Stimulated activated naive B cell treated with anti-CD40 and anti-IgM and Interleukin-4, amounts not matched to agents 10 μg/mL and 1 μg/mL and 100 μg/mL, for 72 hours (primary cell): Measurements from ENCODE around the gene ELFN2.

Source experiments
- ATAC-seq, 2 donors: fragments of 150-1000 bp; cut with Tn5 transposase; replicated peaks; 2 replicates each; pipeline ENCODE4 v1.10.0; 2021; ENCODE audit warnings: moderate library complexity in 1 of 2
- DNase-seq: peaks from one replicate; pipeline ENCODE4 v3.0.0; 2021
- H3K27ac Mint-ChIP-seq: one replicate; pipeline ENCODE4 v1.8.0; 2022; ENCODE audit warnings: mild to moderate bottlenecking, mixed read lengths
- H3K27me3 Mint-ChIP-seq, 2 donors: one replicate each; pipeline ENCODE4 v1.8.0; 2022; ENCODE audit warnings: mixed read lengths in 2 of 2
- H3K36me3 Mint-ChIP-seq, 2 donors: one replicate each; pipeline ENCODE4 v1.8.0; 2022; ENCODE audit warnings: mixed read lengths in 2 of 2, mild to moderate bottlenecking in 1 of 2
- H3K4me1 Mint-ChIP-seq, 2 donors: one replicate each; pipeline ENCODE4 v1.8.0; 2022; ENCODE audit warnings: mixed read lengths in 2 of 2, mild to moderate bottlenecking in 1 of 2
- H3K4me3 Mint-ChIP-seq, 2 donors: one replicate each; pipeline ENCODE4 v1.8.0; 2022; ENCODE audit warnings: mild to moderate bottlenecking in 2 of 2, mixed read lengths in 2 of 2, moderate library complexity in 1 of 2
- H3K9me3 Mint-ChIP-seq, 2 donors: one replicate each; pipeline ENCODE4 v1.8.0; 2022; ENCODE audit warnings: mixed read lengths in 2 of 2, mild to moderate bottlenecking in 1 of 2

The ELFN2 gene

GRCh38 chr22:37351232-37351631, 76.0 kb downstream of the ELFN2 start:
- no peak for ATAC-seq
- Mint-ChIP-seq H3K36me3 (no peaks in the 10 kb centered on the region), H3K4me3 (no peak overlapping the region), H3K27me3 (peaks cover 20 to 28% of the 10 kb centered on the region in 2 donors), H3K27ac (no peak overlapping the region), H3K9me3 (no peaks in the 10 kb centered on the region), H3K4me1 (no peaks in the 10 kb centered on the region)
- DNase-seq: no peak

- Mint-ChIP-seq H3K36me3 (no peaks in the 10 kb centered on the region), H3K4me1 (peaks cover 0 to 6% of the 10 kb centered on the region in 2 donors), H3K9me3 (no peaks in the 10 kb centered on the region), H3K27ac (no peak overlapping the region), H3K4me3 (no peak overlapping the region), H3K27me3 (peaks cover 25 to 32% of the 10 kb centered on the region in 2 donors)
- DNase-seq (no peak), ATAC-seq (no peak)
Measured at GRCh38 chr22:37349043-37349814, 78.0 kb downstream of the ELFN2 start.

GRCh38 chr22:37346505-37346895, 80.8 kb downstream of the ELFN2 start:
- no peak overlapping the region for H3K27ac Mint-ChIP-seq
- H3K27me3 Mint-ChIP-seq: peaks cover 23 to 32% of the 10 kb centered on the region in 2 donors
- H3K4me3 Mint-ChIP-seq: no peak overlapping the region
- DNase-seq: no peak
- no peak for ATAC-seq
- H3K4me1 Mint-ChIP-seq: peaks cover 6 to 7% of the 10 kb centered on the region in 2 donors
- no peaks in the 10 kb centered on the region for H3K9me3 Mint-ChIP-seq
- H3K36me3 Mint-ChIP-seq: no peaks in the 10 kb centered on the region

- DNase-seq: no peak
- Mint-ChIP-seq H3K36me3 (no peaks in the 10 kb centered on the region), H3K27ac (no peak overlapping the region), H3K4me3 (no peak overlapping the region), H3K4me1 (peaks cover 6 to 7% of the 10 kb centered on the region in 2 donors), H3K27me3 (peaks cover 20 to 30% of the 10 kb centered on the region in 2 donors), H3K9me3 (no peaks in the 10 kb centered on the region)
- ATAC-seq: no peak
Measured at GRCh38 chr22:37345863-37346504, 81.3 kb downstream of the ELFN2 start.

GRCh38 chr22:37344735-37345449, 82.4 kb downstream of the ELFN2 start:
- no peak for ATAC-seq
- H3K4me1 Mint-ChIP-seq: peaks cover 6 to 7% of the 10 kb centered on the region in 2 donors
- H3K9me3 Mint-ChIP-seq: no peaks in the 10 kb centered on the region
- H3K4me3 Mint-ChIP-seq: no peak overlapping the region
- H3K36me3 Mint-ChIP-seq: no peaks in the 10 kb centered on the region
- no peak for DNase-seq
- H3K27me3 Mint-ChIP-seq: peaks cover 26 to 38% of the 10 kb centered on the region in 2 donors
- H3K27ac Mint-ChIP-seq: peak overlapping the region; percentile 48

- Mint-ChIP-seq H3K4me3 (no peak overlapping the region), H3K9me3 (no peaks in the 10 kb centered on the region), H3K27ac (no peak overlapping the region), H3K4me1 (peaks cover 6 to 7% of the 10 kb centered on the region in 2 donors), H3K27me3 (peaks cover 26 to 35% of the 10 kb centered on the region in 2 donors), H3K36me3 (no peaks in the 10 kb centered on the region)
- DNase-seq (no peak), ATAC-seq (no peak)
Measured at GRCh38 chr22:37343863-37344734, 83.2 kb downstream of the ELFN2 start.

GRCh38 chr22:37343348-37343747, 83.9 kb downstream of the ELFN2 start:
- Mint-ChIP-seq H3K4me3 (no peak overlapping the region), H3K27ac (no peak overlapping the region), H3K27me3 (peaks cover 28 to 42% of the 10 kb centered on the region in 2 donors), H3K36me3 (no peaks in the 10 kb centered on the region), H3K4me1 (peaks cover 6 to 8% of the 10 kb centered on the region in 2 donors), H3K9me3 (no peaks in the 10 kb centered on the region)
- no peak for DNase-seq
- no peak for ATAC-seq

GRCh38 chr22:37342065-37342464, 85.2 kb downstream of the ELFN2 start:
- H3K4me3 Mint-ChIP-seq: no peak overlapping the region
- H3K4me1 Mint-ChIP-seq: peaks cover 14 to 15% of the 10 kb centered on the region in 2 donors
- DNase-seq (no peak), ATAC-seq (no peak)
- H3K9me3 Mint-ChIP-seq: no peaks in the 10 kb centered on the region
- H3K36me3 Mint-ChIP-seq: no peaks in the 10 kb centered on the region
- H3K27ac Mint-ChIP-seq: no peak overlapping the region
- H3K27me3 Mint-ChIP-seq: peaks cover 35 to 52% of the 10 kb centered on the region in 2 donors

- Mint-ChIP-seq H3K36me3 (no peaks in the 10 kb centered on the region), H3K9me3 (no peaks in the 10 kb centered on the region)
Measured at GRCh38 chr22:37340331-37341262, 86.7 kb downstream of the ELFN2 start.

GRCh38 chr22:37338539-37339246, 88.6 kb downstream of the ELFN2 start:
- no peak overlapping the region for H3K4me3 Mint-ChIP-seq
- DNase-seq (no peak), ATAC-seq (no peak)
- H3K36me3 Mint-ChIP-seq: no peaks in the 10 kb centered on the region
- no peaks in the 10 kb centered on the region for H3K9me3 Mint-ChIP-seq
- peak overlapping the region; percentile 82 for H3K27ac Mint-ChIP-seq
- H3K4me1 Mint-ChIP-seq: peaks cover 28 to 29% of the 10 kb centered on the region in 2 donors
- peaks cover 46 to 73% of the 10 kb centered on the region in 2 donors for H3K27me3 Mint-ChIP-seq

More at GRCh38 chr22:37340331-37341262, 86.7 kb downstream of the ELFN2 start:
- Mint-ChIP-seq H3K27me3 (peaks cover 47 to 67% of the 10 kb centered on the region in 2 donors), H3K4me1 (peaks cover 21 to 23% of the 10 kb centered on the region in 2 donors), H3K4me3 (no peak overlapping the region), H3K27ac (no peak overlapping the region)
- ATAC-seq: no peak
- DNase-seq: no peak

- peak overlapping the region in 1 of 2 donors; percentile 54 for H3K4me3 Mint-ChIP-seq
- H3K9me3 Mint-ChIP-seq: no peaks in the 10 kb centered on the region
- ATAC-seq: peak in 1 of 2 donors; percentile 33
- no peaks in the 10 kb centered on the region for H3K36me3 Mint-ChIP-seq
- DNase-seq: no peak
- no peak overlapping the region for H3K27ac Mint-ChIP-seq
- peaks cover 51 to 80% of the 10 kb centered on the region in 2 donors for H3K27me3 Mint-ChIP-seq
- peaks cover 32 to 35% of the 10 kb centered on the region in 2 donors for H3K4me1 Mint-ChIP-seq
Measured at GRCh38 chr22:37337204-37337943, 89.9 kb downstream of the ELFN2 start.

- H3K27ac Mint-ChIP-seq: no peak overlapping the region
- no peak overlapping the region for H3K4me3 Mint-ChIP-seq
- DNase-seq (no peak), ATAC-seq (peak in 1 of 2 donors; percentile 29)
- H3K27me3 Mint-ChIP-seq: peaks cover 59 to 88% of the 10 kb centered on the region in 2 donors
- H3K4me1 Mint-ChIP-seq: peaks cover 29 to 42% of the 10 kb centered on the region in 2 donors
- no peaks in the 10 kb centered on the region for H3K36me3 Mint-ChIP-seq
- H3K9me3 Mint-ChIP-seq: no peaks in the 10 kb centered on the region
Measured at GRCh38 chr22:37336579-37336978, 90.7 kb downstream of the ELFN2 start.
